ENCODE measurements around the gene CNTNAP2. TPM values are rescaled to one million over a fixed set of nuclear protein-coding genes. Genes with fewer than 3 reads are reported as not detected.

The CNTNAP2 gene
- total RNA-seq, 2 donors from 2014 or later = 4.4 to 8.5 TPM

GRCh38 chr7:146539836-146540235, 423.2 kb downstream of the CNTNAP2 start:
- no peak for TF ChIP-seq CTCF (IDR thresholded peaks at IDR 0.05)
- H3K9ac ChIP-seq (ENCODE audit: low read depth in 2 of 2, low read length in 2 of 2) = no peak overlapping the region
- no peak overlapping the region for H3K4me3 ChIP-seq
- H3K36me3 ChIP-seq = no peaks in the 10 kb centered on the region
- H3K27ac ChIP-seq = no peak overlapping the region
- H3K27me3 ChIP-seq = no peaks in the 10 kb centered on the region
- no peaks in the 10 kb centered on the region for H3K9me3 ChIP-seq
- no peak for DNase-seq
- intact Hi-C loops (cut with DNase I) = no loop called here
- no peaks in the 10 kb centered on the region for H3K4me1 ChIP-seq

- no peak overlapping the region for H3K27ac ChIP-seq
- DNase-seq = no peak
- no peak overlapping the region for H3K4me3 ChIP-seq
- H3K4me1 ChIP-seq = no peaks in the 10 kb centered on the region
- no peaks in the 10 kb centered on the region for H3K27me3 ChIP-seq
- no peak overlapping the region for H3K9ac ChIP-seq (ENCODE audit: low read depth in 2 of 2, low read length in 2 of 2)
- intact Hi-C loops (cut with DNase I) = no loop called here
- no peaks in the 10 kb centered on the region for H3K36me3 ChIP-seq
- H3K9me3 ChIP-seq = no peaks in the 10 kb centered on the region
- TF ChIP-seq CTCF (IDR thresholded peaks at IDR 0.05) = no peak
These were observed 425.5 kb downstream of the CNTNAP2 start for GRCh38 chr7:146542101-146542500.

GRCh38 chr7:146544748-146545147, 428.1 kb downstream of the CNTNAP2 start:
- Histone ChIP-seq H3K9ac (ENCODE audit: low read depth in 2 of 2, low read length in 2 of 2) (no peak overlapping the region), H3K4me3 (no peak overlapping the region), H3K36me3 (no peaks in the 10 kb centered on the region), H3K27ac (no peak overlapping the region), H3K4me1 (no peaks in the 10 kb centered on the region), H3K9me3 (no peaks in the 10 kb centered on the region), H3K27me3 (no peaks in the 10 kb centered on the region)
- intact Hi-C loops (cut with DNase I) = no loop called here
- TF ChIP-seq CTCF (IDR thresholded peaks at IDR 0.05) = no peak
- no peak for DNase-seq

GRCh38 chr7:146548816-146549215, 432.2 kb downstream of the CNTNAP2 start:
- Histone ChIP-seq H3K27me3 (no peaks in the 10 kb centered on the region), H3K4me3 (no peak overlapping the region), H3K27ac (no peak overlapping the region), H3K9ac (ENCODE audit: low read depth in 2 of 2, low read length in 2 of 2) (no peak overlapping the region), H3K4me1 (no peaks in the 10 kb centered on the region), H3K36me3 (no peaks in the 10 kb centered on the region), H3K9me3 (no peaks in the 10 kb centered on the region)
- no peak for DNase-seq
- TF ChIP-seq CTCF (IDR thresholded peaks at IDR 0.05) = no peak
- intact Hi-C loops (cut with DNase I) = no loop called here

GRCh38 chr7:146554556-146554955, 438.0 kb downstream of the CNTNAP2 start:
- H3K36me3 ChIP-seq = no peaks in the 10 kb centered on the region
- H3K27me3 ChIP-seq = no peaks in the 10 kb centered on the region
- intact Hi-C loops (cut with DNase I) = no loop called here
- H3K4me1 ChIP-seq = no peaks in the 10 kb centered on the region
- no peaks in the 10 kb centered on the region for H3K9me3 ChIP-seq
- no peak for TF ChIP-seq CTCF (IDR thresholded peaks at IDR 0.05)
- no peak overlapping the region for H3K27ac ChIP-seq
- no peak overlapping the region for H3K4me3 ChIP-seq
- no peak for DNase-seq
- no peak overlapping the region for H3K9ac ChIP-seq (ENCODE audit: low read depth in 2 of 2, low read length in 2 of 2)
